ENCODE data around the gene STRBP.

STRBP gene

DNA sequence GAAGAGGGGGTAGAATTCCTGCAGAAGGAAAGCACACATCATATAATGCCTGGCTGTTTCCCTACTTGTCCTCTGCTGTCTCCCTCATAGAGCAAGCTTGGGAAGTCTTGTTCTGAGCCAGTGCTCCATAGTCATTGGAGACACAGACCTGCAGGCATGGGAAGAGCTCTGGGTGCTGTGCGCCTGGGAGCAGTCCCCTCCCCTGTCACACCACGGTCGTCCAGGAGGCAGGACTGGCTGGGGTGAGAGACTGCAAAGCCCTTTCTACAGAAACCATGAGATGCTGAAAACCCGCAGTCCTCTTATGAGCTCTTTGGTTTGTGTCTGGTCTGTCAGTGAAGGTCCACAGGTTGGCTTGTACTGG, 170.3 kb downstream of the STRBP start:
- TF ChIP-seq ZFX (IDR thresholded peaks at IDR 0.05), result no peak
- TF ChIP-seq, protein P1, sequence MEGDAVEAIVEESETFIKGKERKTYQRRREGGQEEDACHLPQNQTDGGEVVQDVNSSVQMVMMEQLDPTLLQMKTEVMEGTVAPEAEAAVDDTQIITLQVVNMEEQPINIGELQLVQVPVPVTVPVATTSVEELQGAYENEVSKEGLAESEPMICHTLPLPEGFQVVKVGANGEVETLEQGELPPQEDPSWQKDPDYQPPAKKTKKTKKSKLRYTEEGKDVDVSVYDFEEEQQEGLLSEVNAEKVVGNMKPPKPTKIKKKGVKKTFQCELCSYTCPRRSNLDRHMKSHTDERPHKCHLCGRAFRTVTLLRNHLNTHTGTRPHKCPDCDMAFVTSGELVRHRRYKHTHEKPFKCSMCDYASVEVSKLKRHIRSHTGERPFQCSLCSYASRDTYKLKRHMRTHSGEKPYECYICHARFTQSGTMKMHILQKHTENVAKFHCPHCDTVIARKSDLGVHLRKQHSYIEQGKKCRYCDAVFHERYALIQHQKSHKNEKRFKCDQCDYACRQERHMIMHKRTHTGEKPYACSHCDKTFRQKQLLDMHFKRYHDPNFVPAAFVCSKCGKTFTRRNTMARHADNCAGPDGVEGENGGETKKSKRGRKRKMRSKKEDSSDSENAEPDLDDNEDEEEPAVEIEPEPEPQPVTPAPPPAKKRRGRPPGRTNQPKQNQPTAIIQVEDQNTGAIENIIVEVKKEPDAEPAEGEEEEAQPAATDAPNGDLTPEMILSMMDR (conservative IDR thresholded peaks at IDR 0.05), result no peak
- H3K27ac ChIP-seq, result no peak overlapping the region

DNA sequence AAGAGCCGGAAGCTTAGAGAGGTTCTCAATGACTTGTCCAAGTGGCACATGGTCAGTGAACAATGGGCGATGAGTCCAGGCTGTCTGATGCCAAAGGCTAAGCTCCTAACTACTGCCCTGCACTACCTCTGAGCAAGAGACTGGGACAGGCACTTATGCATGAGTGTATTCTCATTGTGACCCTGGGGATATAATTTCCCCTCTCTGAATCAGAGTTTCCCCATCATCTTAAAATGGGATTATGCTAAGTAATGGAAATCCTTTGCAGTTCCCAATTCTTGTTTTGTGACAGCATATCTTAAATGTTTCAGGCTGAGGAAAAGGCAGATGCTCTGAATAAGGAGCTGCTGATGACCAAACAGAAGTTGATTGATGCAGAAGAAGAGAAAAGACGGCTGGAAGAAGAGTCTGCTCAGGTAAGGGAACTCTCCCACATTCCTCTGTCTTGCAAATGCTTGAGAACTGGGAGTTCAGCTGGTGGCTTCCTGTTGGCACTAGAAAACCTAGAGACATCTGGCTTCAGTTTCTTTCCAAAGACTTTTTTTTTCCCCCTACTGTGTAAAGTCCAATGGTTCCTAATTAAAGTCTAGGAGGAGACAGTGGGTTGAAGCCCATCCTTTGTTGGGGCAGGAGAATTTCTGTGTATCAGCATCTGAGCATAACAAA, 170.8 kb downstream of the STRBP start:
- TF ChIP-seq, protein P1 (conservative IDR thresholded peaks at IDR 0.05), result no peak
- no peak for TF ChIP-seq ZFX (IDR thresholded peaks at IDR 0.05)
- H3K27ac ChIP-seq, result no peak overlapping the region

DNA sequence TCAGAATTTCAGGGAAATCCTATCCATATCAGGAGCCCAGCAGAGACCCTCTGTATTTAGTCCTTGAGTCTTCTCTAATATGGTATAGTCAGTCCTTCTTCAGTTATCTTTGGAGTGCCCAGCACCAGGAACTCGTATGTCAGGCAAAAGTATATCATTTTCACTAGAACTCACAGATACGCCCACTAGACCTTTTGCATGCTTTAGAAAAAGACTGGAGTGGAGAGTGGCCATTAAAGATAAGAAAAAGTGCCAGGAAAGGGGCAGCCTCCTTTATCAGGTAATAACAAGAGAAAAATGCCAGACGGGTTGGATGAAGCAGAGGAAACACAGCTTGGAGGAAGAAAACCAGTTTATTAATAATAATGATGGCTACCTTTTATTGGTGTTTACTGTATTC, 171.4 kb downstream of the STRBP start:
- no peak overlapping the region for H3K27ac ChIP-seq
- no peak for TF ChIP-seq ZFX (IDR thresholded peaks at IDR 0.05)
- TF ChIP-seq, protein P1 (conservative IDR thresholded peaks at IDR 0.05), result no peak

DNA sequence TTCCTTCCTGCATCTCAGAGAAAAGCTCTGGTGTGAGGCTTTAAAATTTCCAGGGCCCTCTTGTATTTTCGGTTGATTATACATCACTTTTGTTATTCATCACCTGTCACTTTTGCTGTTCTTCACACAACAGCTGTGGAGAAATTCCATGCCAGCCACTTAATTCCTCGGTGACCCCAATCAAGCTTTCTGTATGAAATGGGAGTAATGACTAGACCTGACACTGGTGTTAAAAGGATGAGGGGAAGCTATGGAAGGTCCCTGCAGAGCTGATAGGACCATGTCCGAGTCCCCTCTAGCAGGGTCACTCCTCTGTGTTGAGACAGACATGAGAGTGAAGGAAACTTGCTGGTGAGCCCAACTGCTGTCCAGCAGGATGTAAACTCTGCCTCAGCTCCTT, 175.2 kb downstream of the STRBP start:
- H3K27ac ChIP-seq, result no peak overlapping the region
- TF ChIP-seq, protein P1 (conservative IDR thresholded peaks at IDR 0.05), result no peak
- no peak for TF ChIP-seq ZFX (IDR thresholded peaks at IDR 0.05)

DNA sequence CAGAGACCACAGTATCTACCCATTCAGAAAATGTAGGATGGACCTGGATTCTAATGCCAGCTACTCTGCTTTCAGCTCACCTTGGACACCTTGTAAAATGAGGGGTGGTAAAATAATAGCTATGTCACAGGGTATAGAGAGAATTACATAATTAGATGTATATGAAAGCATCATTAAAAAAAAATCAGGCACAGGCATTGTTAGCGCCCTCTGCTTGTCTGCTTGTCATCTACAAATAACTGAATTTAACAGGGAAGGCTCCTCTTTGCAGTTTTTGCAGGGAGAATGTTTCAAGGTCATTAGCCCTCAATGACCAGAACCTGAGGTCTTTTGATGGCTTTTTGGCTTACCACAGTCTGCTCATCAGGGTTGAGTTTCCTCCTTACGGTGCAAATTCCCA, 176.9 kb downstream of the STRBP start:
- TF ChIP-seq ZFX (IDR thresholded peaks at IDR 0.05), result no peak
- TF ChIP-seq, protein P1 (conservative IDR thresholded peaks at IDR 0.05), result peak; percentile 51
- no peak overlapping the region for H3K27ac ChIP-seq

DNA sequence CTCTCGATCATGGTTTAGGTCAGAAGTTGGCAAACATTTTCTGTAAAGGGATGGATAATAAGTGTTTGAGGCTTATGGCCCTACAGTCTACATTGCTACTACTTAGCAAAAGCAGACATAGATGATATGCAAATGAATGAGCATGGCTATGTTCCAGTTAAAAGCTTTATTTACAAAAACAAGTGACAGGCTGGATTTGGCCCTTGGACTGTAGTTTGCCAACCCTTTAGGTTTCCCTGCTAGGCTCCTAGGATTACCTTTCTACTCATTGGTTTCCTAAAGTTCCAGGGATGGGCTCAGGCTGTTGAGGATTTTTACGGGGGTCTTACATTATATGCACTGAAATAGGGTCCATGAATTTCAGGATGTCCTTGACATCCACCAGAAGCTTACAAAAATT, 177.4 kb downstream of the STRBP start:
- no peak overlapping the region for H3K27ac ChIP-seq

DNA sequence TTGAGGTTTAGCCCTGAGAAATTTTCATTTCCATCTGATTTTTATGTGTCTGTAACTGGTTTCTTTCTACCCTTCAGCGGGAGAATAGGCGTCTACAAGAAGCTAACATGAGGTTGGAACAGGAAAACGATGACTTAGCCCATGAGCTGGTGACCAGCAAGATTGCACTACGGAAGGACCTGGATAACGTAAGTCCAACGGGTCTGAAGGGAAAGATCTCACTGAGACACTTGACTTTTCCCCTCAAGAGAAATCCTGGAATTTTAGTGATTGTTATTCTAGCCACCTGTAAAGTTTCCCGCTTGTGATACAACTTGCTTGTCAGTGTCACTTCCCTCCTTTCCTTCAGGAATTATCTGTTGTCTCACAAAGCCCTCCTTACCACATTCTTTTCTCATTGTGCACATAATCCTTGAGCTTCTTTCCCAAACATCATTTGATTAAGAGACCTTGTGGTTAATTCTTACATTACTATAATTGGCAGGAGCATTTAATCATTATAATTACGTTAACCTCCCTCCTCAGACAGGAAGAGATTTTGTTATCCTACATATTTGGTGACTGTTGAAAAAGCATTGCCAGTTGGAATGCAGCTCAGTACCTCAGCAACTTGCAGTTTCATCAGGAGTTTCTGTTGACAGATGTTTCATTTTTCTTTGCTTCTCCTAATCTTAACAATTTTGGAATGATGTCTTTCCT, 178.0 kb downstream of the STRBP start:
- no peak overlapping the region for H3K27ac ChIP-seq

More for the DNA sequence above, 177.4 kb downstream of the STRBP start:
- no peak for TF ChIP-seq ZFX (IDR thresholded peaks at IDR 0.05)
- TF ChIP-seq, protein P1 (conservative IDR thresholded peaks at IDR 0.05), result no peak

More for the DNA sequence above, 178.0 kb downstream of the STRBP start:
- no peak for TF ChIP-seq ZFX (IDR thresholded peaks at IDR 0.05)
- TF ChIP-seq, protein P1 (conservative IDR thresholded peaks at IDR 0.05), result no peak
